ENCODE results near the gene IL17B.

The IL17B gene

GRCh38 chr5:149357370-149358293, 21.5 kb downstream of the IL17B start, which contains the start of gene PCYOX1L:
TSS of gene PCYOX1L (plus strand) at chr5:149358046. CDS start at chr5:149358069, 23 bp downstream.
- DNase-seq (ENCODE audit: low read depth) = peak; percentile 98

GRCh38 chr5:149356391-149356790, 22.7 kb downstream of the IL17B start:
- peak; percentile 43 for DNase-seq (ENCODE audit: low read depth)

DNA sequence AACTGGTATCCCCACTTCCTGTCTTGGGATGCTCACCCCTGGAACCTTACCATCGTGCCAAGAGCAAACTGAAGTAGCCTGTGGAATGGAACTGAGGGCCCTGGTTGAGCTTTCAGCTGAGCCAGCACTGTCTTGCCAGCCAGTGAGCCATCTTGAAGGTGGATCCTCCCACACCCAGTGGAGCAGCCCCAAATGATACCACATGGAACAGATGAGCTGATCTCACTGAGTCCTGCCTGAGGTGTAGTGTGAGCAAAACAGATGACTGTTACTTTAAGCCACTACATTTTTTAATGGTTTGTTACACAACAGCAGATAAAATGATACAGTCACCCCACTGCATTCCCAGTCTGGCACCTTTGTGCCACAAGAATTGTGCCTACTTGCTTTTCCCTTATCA, 23.4 kb downstream of the IL17B start:
- DNase-seq (ENCODE audit: low read depth) = peak; percentile 35

- DNase-seq (ENCODE audit: low read depth) = no peak
These were observed 25.2 kb downstream of the IL17B start for GRCh38 chr5:149353911-149354310.

DNA sequence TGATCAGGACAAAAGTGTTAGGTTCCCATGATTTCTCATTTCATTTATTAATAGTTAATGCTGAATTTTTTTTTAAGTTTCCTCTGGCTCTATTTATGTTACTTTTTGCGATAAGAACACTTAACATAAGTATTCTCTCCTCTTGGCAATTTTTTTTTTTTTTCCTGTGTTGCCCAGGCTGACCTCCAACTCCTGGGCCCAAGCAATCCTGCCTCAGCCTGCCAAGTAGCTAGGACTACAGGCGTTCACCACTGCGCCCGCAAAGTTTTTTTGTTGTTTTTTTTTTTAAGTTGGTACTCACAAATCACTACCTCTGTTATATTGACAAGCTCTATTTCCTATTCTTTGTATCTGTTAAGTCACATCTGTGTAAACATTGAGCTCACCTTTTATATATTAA, 26.9 kb downstream of the IL17B start:
- no peak for DNase-seq (ENCODE audit: low read depth)

DNA sequence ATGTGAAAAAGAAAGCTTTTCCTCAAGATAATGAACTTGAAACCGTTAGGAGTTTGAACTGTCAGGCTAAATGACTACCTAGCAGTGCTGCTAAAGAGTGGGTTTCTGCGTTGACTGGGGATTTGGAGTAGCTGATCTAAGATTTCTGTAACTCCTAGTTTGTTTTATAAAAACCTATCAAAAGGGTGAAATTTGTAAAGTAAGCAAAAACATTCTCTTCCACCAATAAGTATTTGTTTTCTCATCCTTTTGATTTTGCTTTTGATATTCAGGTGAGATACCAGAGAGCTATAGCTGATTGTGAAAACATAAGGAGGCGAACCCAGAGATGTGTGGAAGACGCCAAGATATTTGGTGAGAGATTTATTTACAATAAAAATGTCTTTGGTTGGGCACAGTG, 29.7 kb downstream of the IL17B start:
- DNase-seq (ENCODE audit: low read depth) = no peak

- DNase-seq (ENCODE audit: low read depth) = peak; percentile 40
These were observed 30.6 kb downstream of the IL17B start for GRCh38 chr5:149348518-149348917.

GRCh38 chr5:149345892-149346222, 33.2 kb downstream of the IL17B start:
- DNase-seq (ENCODE audit: low read depth) = peak; percentile 44

- peak; percentile 99 for DNase-seq (ENCODE audit: low read depth)
These were observed 33.8 kb downstream of the IL17B start, which contains the start of gene GRPEL2 for GRCh38 chr5:149345147-149345891. TSS of gene GRPEL2 (plus strand) at chr5:149345499. CDS start at chr5:149345540, 41 bp downstream.

DNA sequence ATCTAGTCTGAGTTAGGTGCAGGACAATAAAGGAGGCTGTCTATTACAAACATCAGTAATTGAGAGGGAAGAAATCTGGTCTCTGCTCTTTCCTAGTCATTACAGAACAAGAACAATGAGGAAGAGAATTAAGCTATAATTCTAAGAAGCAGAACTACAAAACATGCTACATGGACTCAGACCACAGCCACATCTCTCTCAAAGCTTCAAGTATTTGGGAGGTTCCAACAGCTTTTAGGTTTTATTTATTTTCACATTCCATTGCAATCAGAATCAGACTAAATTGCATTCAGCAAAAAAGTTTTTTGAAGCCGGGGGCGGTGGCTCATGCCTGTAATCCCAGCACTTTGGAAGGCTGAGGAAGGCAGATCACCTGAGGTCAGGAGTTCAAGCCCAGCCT, 34.9 kb downstream of the IL17B start:
- no peak for DNase-seq (ENCODE audit: low read depth)

DNA sequence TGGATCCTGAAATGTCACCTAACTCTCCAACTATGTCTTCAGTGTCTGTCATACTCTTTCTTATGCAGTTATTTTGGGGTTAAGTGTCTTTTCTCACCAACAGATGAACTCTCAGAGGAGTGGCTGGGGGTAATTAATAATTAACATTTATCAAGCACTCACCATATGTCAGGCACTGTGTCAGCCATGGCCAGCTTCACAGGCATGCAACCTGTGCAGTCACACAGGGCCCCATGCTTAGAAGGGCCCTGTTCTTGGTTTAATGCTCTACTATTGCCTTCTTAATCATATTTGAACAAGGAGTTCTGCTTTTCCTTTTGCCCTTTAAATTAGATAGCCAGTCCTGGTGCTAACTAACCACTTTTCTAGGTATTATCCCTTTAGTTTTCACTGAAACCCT, 37.2 kb downstream of the IL17B start:
- no peak for DNase-seq (ENCODE audit: low read depth)

DNA sequence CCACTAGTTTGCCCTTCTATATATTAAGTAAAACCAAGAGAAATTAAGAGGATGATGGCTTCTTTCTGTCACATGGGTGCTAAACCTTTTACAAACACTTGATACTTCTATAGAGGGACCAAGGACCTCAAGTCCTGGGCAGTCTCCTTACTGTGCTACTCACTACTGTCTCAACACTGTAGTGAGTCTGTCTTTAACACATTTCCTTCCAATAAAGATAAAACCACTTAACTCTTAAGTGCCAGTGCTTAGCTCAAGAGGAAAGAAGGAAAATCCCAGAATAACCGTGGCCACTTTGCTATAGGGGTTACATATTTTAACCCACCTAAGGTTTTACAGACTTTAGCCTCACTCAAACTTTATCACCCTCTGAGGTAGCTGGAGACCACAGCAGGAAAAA, 38.2 kb downstream of the IL17B start:
- no peak for DNase-seq (ENCODE audit: low read depth)

DNA sequence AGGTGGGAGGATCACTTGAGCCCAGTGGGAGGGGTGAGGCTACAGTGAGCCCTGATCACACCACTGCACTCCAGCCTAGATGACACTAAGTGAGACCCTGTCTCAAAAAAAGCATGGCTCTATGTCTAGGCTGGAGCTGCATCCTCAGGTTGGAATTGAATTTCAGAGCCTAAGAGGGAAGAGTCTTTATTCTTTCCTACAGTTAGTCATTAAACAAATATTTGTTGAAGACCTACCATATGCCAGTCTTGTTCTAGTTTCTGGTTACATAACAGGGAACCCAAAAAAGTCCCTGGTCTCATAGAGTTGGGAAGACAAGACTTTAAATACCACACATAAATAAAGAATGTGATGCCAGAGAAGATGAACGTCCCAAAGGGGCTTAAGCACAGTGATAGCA, 40.7 kb downstream of the IL17B start:
- DNase-seq (ENCODE audit: low read depth) = no peak

DNA sequence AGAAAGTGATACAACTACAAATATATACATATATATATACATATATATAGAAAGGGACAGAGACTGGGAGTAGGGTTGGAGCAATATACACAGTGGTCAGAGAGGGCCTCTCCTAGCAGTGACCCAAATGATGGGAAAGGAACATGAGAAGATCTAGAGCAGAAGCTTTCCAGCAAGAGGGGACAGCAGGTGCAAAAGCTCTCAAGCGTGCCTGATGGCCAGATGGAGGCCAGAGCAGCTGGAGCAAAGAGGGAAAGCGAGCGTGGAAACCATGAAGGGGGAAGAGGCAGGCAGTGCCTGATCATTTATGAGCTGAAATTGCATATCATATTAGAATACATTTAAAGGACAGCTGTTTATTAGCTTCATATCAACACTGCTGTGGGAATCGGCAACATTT, 41.4 kb downstream of the IL17B start:
- no peak for DNase-seq (ENCODE audit: low read depth)

DNA sequence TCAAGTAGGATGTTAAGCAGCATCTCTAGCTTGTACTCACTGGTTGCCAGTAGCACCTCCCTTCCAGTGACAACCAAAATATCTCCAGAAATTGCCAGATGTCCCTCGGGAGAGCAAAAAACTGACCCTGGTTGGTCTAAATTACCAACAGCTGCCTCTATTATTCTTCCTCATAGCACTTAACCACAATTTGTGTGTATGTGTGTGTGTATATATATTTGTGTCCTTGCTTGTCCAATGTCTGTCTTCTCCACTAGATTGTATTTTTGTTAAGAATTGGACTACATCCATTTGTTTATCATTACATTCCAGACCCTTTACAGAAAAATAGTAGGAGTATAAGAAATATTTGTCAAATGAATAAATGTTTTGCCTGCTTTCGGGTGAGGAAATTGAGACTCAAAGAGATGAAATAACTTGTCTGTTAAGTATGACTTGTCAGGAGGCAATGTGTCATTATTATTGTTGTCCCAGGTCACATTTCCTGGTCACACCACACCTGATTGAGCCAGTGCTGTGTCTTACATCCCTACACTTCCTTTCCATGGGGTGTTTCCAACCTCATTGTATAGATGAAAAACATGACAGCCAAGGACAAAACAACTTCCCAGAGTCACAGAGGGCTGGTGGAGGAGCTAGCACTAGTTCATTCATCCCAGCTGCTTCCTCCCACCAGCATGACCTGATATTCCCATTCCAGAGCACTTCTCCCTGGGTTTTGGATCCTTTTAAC, 45.2 kb downstream of the IL17B start:
- DNase-seq (ENCODE audit: low read depth) = no peak

- DNase-seq (ENCODE audit: low read depth) = no peak
These were observed 50.9 kb downstream of the IL17B start for GRCh38 chr5:149328177-149328576.

DNA sequence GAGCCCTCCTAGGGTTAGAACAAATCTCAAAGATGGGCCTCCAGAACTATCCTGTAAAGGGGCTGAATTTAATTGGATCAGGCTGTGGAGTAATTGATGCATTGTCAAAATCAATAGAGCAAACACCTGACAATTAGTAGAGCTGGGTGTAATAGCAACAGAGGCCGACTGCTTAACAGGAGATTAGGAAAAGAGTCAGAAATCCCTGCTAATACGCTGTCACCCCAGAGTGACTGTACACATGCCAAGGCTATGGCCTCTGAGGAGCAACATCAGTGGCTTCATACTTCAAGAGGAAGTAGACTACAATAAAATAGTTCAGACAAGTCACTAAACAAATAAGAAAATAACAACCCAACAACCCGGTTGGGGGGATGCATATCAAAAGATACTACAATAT, 52.5 kb downstream of the IL17B start:
- DNase-seq (ENCODE audit: low read depth) = no peak

DNA sequence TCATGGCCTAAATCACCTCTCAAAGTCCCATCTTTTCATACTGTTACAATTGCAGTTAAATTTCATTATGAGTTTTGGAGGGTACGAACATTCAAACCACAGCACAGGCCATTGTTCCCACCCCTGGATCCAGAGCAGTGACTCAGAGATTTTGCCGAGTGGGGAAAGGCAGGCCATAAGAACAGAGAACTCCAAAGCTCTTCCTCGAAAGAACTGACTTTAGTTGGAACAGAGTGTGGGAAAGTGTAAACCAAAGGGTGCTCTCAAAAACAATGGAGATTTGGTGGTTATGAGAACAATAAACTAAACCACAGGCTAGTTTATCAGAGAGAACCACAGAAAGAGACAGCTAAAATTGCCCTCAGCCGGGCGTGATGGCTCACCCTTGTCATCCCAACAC, 53.2 kb downstream of the IL17B start:
- no peak for DNase-seq (ENCODE audit: low read depth)

- DNase-seq (ENCODE audit: low read depth) = no peak
These were observed 53.8 kb downstream of the IL17B start for GRCh38 chr5:149325166-149325735.

DNA sequence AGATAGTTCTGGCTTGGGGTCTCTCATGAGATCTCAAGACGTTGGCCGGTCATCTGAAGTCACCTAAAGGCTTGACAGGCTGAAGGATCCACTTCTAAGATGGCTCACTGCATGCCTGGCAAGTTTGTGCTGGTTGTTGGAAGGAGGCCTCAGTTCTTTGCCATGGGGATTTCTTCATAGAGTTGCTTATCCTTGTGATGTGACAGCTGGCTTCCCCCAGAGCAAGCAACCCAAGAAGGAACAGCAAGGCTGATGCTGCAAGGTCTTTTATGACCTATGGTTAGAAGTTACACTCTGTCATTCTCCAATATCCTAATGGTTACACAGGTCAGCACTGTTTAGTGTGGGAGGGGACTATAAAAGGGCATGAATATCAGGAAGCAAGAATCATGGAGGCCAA, 54.5 kb downstream of the IL17B start:
- DNase-seq (ENCODE audit: low read depth) = no peak

Data from ELR (cell line).